ENCODE data around the gene BBC3.

BBC3 gene

DNA sequence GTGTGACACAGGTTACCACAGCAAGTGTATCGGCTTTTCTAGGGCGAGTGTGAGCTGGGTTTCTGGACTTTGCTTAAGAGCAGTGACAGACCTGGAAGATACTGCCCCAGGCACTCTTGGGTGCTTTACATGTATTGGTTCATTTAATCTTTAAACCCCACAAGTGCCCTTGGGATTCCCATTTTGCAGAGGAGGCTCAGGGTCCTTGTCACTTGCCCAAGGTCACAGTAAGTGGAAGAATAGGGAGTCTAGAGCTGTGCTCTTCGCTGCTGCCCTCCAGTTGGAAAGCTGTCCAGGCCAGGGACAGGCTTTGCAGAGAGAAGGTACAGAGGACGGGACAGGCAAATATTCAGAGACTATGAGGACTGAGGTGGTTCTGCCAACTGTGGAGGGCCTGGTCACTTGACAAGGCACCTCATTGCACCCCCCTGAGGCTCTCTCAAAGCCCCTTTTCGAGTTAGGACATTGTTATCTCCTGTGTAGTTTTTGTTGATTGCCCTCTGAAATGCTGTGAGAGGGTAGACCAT, 42.4 kb downstream of the BBC3 start:
- DNase-seq = no peak

DNA sequence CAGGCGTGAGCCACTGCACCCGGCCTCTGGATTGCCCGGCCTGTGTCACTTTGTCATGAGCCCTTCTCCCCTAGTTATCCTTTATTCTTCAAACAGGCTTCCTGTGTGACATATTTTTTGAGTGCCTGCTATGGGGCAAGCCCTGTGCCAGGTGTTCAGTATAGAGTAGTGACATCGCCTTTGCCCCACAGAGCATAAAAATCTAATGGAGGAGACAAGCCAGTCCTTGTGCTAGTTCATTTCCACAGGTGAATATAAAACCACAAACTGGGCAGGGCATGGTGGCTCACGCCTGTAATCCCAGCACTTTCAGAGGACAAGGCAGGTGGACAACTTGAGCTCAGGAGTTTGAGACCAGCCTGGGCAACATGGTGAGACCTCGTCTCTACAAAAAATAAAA, 43.2 kb downstream of the BBC3 start:
- no peak for DNase-seq

DNA sequence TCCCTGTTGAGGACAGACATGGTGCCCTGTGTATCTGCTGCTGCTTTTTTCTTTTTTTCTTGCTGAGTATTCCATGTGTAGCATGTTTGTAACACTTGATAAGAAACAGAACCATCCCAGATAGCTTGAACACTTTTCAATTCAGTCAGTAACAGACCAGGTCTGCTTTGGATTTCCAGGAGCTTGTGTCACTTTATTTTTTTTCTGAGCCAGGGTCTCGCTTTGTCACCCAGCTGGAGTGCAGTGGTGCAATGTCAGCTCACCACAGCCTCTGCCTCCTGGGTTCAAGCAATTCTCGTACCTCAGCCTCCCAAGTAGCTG, 43.7 kb downstream of the BBC3 start:
- DNase-seq = no peak

DNA sequence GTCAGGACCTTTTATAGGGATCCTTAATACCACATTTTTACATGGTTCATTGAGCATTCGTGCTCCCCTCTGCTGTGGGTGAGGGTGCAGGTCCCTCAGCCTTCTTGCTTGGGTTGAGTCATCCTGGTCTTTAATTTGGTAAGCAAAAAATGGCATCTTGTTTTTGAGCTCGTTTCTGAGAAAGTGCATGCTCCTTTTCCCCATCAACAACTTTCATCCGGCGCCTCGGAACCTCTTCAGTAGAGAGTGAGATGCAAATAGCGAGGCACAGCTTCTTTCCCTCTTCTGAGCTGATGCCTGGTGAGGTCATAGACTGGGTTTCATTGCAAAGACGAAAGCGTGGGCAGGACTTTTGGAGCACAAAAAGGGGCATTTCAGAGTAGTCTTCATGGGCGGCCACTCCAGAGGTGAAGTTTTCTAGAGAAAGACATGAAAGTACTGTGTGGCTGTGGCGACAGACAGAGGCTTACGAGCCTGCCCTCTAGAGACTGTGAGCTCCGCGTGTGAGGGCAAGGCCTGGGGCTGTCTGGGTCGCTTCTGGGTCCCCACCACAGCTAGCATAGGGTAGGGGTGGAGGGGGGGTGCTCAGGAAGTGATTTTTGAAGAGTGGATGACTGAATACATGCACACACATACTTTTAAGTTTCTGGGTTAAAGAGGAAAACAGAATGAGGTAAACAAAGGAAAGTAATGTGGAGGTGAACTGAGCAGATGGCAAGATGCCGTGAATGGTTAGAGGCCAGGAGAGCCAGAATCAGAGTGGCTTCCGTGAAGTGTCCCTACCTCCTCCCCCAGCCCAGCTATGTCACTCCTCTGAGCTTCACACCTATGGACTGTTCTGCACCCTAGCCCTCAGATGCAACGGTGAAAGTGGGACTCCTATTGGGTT, 44.3 kb downstream of the BBC3 start:
- DNase-seq = no peak

DNA sequence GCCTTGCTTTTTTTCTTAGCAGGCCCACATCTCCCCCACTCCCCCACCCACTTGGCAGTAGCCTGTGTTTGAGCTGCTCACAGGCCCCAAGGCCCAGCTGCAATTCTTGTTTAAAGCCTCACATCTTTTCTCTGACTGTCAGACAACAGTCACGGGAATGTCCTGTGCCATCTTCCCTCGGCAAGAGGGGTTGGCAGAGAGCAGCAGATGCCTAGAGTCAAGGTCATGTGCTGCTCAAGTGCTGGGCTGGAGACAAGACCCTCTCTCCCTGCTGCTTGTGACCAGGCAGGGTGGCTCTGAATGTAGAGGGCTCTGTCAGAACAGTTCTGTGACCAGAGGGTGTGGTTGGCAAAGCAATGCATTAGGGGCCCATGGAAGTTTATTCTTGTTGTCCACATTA, 47.4 kb downstream of the BBC3 start:
- DNase-seq = no peak

DNA sequence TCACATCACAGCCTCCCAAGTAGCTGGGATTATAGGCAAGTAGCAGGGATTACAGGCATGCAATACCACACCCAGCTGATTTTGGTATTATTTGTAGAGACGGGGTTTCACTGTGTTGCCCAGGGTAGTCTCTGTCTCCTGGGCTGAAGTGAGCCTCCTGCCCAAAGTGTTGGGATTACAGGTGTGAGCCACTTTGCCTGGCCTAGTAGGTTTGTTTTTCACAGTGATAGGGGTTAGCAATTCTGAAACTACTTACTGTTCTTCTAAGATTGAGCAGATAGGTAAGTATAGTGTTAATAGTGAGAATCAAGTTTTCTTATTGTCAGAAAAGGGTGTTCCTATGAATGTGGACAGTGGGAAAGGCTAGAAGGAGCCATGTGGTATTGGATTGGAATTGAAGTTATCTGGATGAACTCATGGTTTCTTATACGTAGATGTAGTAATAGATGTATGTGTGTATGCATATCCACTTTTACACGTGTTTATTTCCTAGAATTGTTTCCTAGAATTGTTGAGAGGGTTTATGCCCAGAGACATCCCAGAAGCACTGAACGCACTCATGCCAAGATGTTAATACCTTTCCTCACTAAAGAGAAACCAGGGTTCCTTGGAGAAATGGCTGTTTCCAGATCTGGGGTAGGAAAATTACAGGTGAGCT, 51.2 kb downstream of the BBC3 start:
- no peak for DNase-seq

DNA sequence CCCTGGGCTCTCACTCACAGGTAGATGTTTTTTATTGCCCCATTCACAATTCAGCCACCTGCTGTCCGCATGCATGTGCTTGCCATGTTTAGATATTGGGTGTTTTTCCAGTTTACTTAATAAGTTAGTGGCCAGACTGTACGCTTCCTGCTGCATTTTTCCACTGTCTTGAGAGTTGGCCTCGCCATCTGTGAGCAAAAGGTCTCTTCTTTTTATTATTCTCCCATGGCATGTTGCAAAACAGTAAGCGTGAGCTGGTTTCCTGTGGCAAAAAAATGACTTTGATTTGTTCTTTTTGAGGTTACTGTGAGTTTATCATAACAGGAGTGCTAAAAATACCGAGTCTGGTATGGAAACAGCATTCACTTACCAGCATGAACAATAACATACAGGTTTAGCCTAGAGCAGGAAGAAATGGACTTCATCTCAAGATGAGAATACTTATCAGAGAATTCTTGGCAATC, 54.3 kb downstream of the BBC3 start:
- DNase-seq = no peak

DNA sequence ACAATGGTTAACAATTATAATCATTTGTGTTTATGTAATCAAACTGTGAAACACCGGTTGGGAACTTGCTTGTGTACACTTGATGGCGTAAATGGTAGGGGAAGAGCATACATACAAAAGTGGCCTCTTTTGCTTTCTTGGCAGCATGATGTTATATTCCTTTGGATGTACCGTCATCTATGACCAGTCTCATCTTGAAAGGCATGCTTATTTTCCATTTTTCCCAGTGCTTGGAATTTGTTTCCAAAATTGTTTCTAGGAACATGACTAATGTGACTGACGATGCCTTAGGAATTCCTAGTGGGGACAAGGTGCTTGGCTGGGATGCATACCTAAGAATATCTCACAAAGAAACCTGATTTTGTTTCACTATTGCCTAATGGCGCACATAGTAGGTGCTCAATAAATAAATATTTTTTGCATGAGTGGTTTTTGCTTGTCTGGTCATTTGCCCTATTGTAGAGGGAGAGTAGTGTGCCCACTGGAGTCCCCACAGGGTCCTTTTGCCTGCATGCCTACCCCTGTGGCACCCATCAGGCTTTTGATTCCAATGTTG, 54.9 kb downstream of the BBC3 start:
- DNase-seq = no peak

DNA sequence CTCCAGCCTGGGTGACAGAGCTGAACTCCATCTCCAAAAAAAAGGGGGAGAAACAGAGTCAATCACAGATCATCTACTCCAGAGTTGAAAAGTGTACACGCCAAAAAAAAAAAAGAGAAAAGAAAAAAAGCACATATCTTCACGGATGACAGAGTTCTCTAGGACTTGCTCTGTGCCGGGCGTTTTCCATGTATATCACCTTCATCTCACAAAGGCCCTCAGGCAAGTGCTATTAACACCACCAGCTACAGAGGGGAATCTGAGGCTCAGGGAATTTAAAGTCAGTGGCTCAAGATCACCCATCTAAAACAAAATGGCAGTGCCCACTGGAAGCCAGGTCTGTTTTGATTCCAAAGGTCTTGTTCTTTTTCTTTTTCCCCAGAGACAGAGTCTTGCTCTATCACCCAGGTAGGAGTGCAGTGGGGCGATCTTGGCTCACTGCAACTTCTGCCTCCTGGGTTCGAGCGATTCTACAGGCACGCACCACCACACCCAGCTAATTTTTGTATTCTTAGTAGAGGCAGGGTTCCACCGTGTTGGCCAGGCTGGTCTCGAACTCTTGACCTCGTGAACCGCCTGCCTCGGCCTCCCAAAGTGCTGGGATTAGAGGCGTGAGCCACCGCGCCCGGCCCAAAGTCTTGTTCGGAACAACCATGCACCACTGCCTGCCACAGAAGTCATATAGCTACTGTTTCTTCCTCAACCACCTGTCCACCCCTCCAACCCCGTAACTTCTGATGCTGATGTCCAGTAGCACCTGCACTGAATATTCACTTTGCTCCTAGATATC, 58.1 kb downstream of the BBC3 start:
- no peak for DNase-seq
